ENCODE measurements around the gene AGPAT4.
"Not testable (repeated sequence)": the region's sequence is repeated elsewhere in the genome, so short reads cannot be mapped to it uniquely, and the experiment has no call there.

GRCh38 chr6:161314541-161315245, 40.8 kb upstream of the AGPAT4 start:
- not testable (repeated sequence) for TF ChIP-seq POLR2AphosphoS5 (IDR thresholded peaks at IDR 0.05; ENCODE audit: low read depth, low read length); POLR2A (IDR thresholded peaks at IDR 0.05; ENCODE audit: borderline replicate concordance, extremely low read depth, insufficient read depth, insufficient read length); YY1 (IDR thresholded peaks at IDR 0.05; ENCODE audit: extremely low read depth, insufficient replicate concordance, low read depth, low read length); REST (IDR thresholded peaks at IDR 0.05; ENCODE audit: low read depth); FOSL1 (IDR thresholded peaks at IDR 0.05; ENCODE audit: low read depth); SP1 (IDR thresholded peaks at IDR 0.05; ENCODE audit: low read depth); EZH2 (IDR thresholded peaks at IDR 0.05); ZNF274 (IDR thresholded peaks at IDR 0.05; ENCODE audit: low read depth, low read length); TCF7L2 (IDR thresholded peaks at IDR 0.05; ENCODE audit: borderline replicate concordance, extremely low read depth, insufficient read depth, insufficient read length)
- TF ChIP-seq, protein P1, sequence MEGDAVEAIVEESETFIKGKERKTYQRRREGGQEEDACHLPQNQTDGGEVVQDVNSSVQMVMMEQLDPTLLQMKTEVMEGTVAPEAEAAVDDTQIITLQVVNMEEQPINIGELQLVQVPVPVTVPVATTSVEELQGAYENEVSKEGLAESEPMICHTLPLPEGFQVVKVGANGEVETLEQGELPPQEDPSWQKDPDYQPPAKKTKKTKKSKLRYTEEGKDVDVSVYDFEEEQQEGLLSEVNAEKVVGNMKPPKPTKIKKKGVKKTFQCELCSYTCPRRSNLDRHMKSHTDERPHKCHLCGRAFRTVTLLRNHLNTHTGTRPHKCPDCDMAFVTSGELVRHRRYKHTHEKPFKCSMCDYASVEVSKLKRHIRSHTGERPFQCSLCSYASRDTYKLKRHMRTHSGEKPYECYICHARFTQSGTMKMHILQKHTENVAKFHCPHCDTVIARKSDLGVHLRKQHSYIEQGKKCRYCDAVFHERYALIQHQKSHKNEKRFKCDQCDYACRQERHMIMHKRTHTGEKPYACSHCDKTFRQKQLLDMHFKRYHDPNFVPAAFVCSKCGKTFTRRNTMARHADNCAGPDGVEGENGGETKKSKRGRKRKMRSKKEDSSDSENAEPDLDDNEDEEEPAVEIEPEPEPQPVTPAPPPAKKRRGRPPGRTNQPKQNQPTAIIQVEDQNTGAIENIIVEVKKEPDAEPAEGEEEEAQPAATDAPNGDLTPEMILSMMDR (IDR thresholded peaks at IDR 0.05 in 2 of 3, conservative IDR thresholded peaks at IDR 0.05 in 1 of 3; ENCODE audit: borderline replicate concordance in 1 of 3, insufficient read depth in 1 of 3, low read depth in 2 of 3, low read length in 2 of 3): not testable (repeated sequence)

Measured in HCT116 (cell line).